NCI-H1417 (cell line): Measurements from ENCODE around the gene SRPRB.

ENCODE experiments used
- DNase-seq, 3 experiments: peaks; one replicate each; lab custom pipeline; 2025; lab: John Stamatoyannopoulos, UW

The SRPRB gene

GRCh38 chr3:133843634-133844033 is 38.0 kb downstream of the SRPRB start:
- no peak for DNase-seq

GRCh38 chr3:133845127-133845526 is 39.5 kb downstream of the SRPRB start:
- no peak for DNase-seq

- no peak for DNase-seq
Observed at GRCh38 chr3:133849346-133849745, 43.7 kb downstream of the SRPRB start.

- no peak for DNase-seq
Observed at GRCh38 chr3:133850034-133850433, 44.4 kb downstream of the SRPRB start.

- DNase-seq = no peak
Observed at GRCh38 chr3:133851266-133851906, 45.8 kb downstream of the SRPRB start.

GRCh38 chr3:133851931-133852330 is 46.3 kb downstream of the SRPRB start:
- DNase-seq = no peak

GRCh38 chr3:133853063-133853924 is 47.7 kb downstream of the SRPRB start:
- DNase-seq = no peak

- DNase-seq = no peak
Observed at GRCh38 chr3:133853925-133854227, 48.3 kb downstream of the SRPRB start.

GRCh38 chr3:133854264-133855001 is 48.8 kb downstream of the SRPRB start:
- no peak for DNase-seq

DNA sequence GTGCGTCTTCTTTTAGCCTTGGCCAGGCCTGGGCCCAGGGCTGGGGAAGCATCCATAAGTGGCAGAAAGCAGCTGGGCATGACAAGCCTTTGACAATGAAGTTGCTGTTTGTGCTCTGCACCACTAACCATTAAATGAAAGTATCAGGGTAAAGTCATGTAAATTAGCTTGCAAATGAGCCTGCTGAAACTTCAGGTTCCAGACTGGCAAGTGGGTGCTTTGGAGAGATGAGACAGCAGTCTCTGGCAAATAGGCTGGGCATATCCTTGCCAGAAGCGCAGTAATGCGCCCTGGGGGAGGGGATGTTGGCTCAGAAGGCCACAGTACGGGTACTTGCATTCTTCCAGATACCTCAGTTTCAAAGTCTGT is 49.4 kb downstream of the SRPRB start:
- DNase-seq = peak in 1 of 3 experiments; percentile 9

DNA sequence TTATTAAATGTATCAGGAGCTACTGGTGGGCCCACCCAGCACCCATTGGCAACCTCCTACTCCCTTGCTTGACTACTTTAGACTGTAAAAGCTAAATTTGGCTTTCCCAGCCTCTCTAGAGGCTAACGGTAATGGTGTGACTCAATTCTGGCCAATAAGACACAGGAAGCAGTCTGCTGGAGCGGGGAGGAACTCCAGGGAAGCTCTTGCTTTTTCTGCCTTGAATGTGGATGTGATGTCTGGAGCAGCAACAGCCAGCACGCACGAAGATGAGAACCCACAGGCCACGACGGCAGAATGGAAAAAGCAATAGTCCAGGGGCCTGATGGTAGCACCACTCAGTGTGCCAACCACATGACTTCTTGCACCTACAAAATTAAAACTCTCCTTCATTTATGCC is 50.2 kb downstream of the SRPRB start:
- DNase-seq = no peak

- no peak for DNase-seq
Observed at GRCh38 chr3:133856316-133856715, 50.7 kb downstream of the SRPRB start.

DNA sequence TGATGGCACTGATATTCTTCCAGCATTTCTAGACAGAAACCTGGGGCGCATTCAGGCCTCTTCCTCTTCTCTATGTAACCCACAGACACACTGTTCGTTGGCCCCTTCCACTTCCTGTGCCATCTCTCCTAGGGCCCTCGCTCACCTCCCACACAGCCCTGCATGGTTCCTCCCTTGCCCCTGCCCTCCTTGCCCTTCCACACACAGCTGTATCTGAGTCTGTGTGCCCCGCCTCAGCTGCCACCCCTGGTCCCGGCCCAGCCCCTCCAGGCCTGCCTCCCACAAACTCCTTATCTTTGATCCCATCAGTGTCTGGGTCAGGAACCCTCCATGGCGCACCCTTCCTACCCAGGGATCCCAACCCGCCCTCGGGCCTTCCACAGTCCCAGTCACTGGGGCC is 52.2 kb downstream of the SRPRB start:
- no peak for DNase-seq

- peak; percentile 36 to 80 (median 53) for DNase-seq
Observed at GRCh38 chr3:133859381-133860234, 54.0 kb downstream of the SRPRB start.

DNA sequence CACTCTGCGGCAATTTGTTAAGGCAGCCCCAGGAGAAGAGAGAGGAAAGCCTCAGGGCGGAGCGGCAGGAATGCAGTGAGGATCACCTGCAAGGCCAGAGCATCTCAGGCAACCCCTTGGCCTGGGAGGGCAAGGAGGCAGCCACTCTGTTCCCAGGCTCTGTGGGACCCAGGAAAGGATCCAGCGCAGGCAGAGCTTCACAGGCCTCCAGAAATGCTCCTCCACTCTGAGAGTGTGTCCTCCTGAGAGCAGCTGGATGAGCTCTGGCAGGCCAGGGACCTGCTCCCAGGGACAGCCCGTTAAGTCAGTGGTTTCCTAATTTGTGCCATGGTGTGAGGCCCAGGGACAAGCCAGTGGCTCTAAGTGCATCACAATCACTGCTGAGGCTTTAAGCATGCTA is 54.9 kb downstream of the SRPRB start:
- DNase-seq = no peak

GRCh38 chr3:133862161-133862560 is 56.5 kb downstream of the SRPRB start:
- peak in 1 of 3 experiments; percentile 80 for DNase-seq

DNA sequence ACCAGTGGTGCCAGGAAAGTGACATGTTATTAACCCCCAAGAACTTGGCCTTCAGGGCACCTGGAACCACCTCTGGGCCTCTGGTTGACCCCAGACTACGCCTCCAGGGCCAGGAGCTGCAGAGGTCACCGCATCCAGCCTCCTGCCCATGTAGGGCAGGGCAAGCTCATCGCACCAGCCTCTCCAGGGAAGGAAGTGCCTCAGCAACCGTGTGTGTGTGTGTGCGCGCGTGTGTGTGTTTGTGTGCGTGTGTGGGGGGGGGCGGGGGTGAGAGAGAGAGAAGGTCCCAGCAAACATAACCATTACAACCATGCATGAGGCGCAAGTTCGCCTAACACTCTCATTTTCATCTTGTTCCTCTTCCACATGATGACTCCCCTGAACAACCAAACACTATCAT is 58.3 kb downstream of the SRPRB start:
- DNase-seq = no peak

GRCh38 chr3:133864616-133865015 is 59.0 kb downstream of the SRPRB start:
- no peak for DNase-seq

- DNase-seq = no peak
Observed at GRCh38 chr3:133865136-133865855, 59.7 kb downstream of the SRPRB start.

- no peak for DNase-seq
Observed at GRCh38 chr3:133866141-133866540, 60.5 kb downstream of the SRPRB start.

- no peak for DNase-seq
Observed at GRCh38 chr3:133868186-133868585, 62.6 kb downstream of the SRPRB start.
